Spleen (tissue), 3 donors: Measurements from ENCODE around the gene YIPF3.

Source experiments
- POLR2A ChIP-seq, 3 donors: fragments of 450-650 bp; IDR thresholded peaks; one replicate each; pipeline ENCODE4 v1.5.1; 2017; ENCODE audit warnings: antibody characterized with exemption in 3 of 3, mild to moderate bottlenecking in 1 of 3
- POLR2AphosphoS5 ChIP-seq, 3 donors: sonication (generic); formaldehyde crosslinking; IDR thresholded peaks; one replicate each; pipeline ENCODE4 v1.5.1; 2017; ENCODE audit warnings: antibody characterized with exemption in 3 of 3

- TF ChIP-seq POLR2AphosphoS5 (IDR thresholded peaks at IDR 0.05) = no peak
- TF ChIP-seq POLR2A (IDR thresholded peaks at IDR 0.05) = no peak
Measured at GRCh38 chr6:43461936-43462335, 54.8 kb downstream of the YIPF3 start.
